ENCODE data around the gene COG5.
"Not testable (repeated sequence)": the region's sequence is repeated elsewhere in the genome, so short reads cannot be mapped to it uniquely, and the experiment has no call there.

The COG5 gene

GRCh38 chr7:107228291-107228690, 335.4 kb downstream of the COG5 start:
- no peak for DNase-seq (ENCODE audit: low spot score)
- no peak for FAIRE-seq

GRCh38 chr7:107224374-107225223, 339.1 kb downstream of the COG5 start:
- FAIRE-seq: no peak
- DNase-seq (ENCODE audit: low spot score): no peak

DNA sequence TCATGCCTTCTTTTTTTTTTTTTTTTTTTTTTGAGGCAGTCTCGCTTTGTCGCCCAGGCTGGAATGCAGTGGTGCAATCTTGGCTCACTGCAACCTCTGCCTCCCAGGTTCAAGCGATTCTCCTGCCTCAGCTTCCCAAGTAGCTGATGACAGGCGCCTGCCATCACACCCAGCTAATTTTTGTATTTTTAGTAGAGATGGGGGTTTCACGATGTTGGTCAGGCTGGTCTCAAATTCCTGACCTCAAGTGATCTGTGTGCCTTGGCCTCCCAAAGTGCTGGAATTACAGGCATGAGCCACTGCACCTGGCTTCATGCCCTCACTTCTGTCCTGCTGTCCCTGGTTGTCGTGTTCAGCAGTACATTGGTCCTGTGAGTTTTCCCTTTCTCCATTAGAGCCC, 342.9 kb downstream of the COG5 start:
- DNase-seq (ENCODE audit: low spot score); FAIRE-seq: not testable (repeated sequence)

GRCh38 chr7:107220356-107220755, 343.4 kb downstream of the COG5 start:
- DNase-seq (ENCODE audit: low spot score) (no peak), FAIRE-seq (no peak)

- no peak for DNase-seq (ENCODE audit: low spot score)
- no peak for FAIRE-seq
Measured at GRCh38 chr7:107219563-107220244, 344.0 kb downstream of the COG5 start.

DNA sequence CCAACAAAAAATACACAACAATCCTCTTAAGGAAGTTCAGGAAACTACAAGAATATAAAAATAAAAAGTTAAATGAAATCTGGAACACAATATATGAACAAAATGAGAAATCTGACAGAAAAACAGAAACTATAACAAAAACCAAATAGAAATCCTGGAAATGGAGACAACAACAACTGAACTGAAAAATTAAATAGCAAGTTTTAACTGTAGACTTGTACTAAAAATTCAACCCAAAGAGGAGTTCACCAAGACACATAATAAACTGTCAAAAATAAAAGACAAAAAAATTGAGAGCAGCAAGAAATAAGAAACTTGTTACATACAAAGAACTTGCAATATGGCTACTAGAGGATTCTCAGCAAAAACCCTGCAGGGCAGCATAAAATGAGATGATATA, 349.8 kb downstream of the COG5 start:
- no peak for FAIRE-seq
- no peak for DNase-seq (ENCODE audit: low spot score)

- FAIRE-seq: no peak
Measured at GRCh38 chr7:107213193-107213788, 350.4 kb downstream of the COG5 start.

DNA sequence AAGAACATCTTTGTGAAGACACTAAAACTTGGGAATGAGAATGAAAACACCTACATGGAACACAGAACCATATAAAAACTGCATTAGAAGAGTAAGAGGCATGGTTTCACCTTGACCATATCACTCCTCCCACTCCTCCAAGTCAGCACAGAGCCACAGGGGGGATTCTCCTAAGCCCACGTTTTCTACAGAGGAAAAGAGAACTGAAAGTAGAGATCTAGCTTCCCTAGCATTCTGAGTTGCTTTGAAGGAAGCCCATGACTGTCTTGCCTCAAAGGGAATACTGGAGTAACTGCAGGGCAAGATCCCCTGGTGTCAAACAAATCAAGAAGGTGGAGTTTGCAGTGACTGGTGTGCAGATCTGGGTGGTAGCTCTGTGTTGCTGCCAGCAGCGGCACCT, 351.0 kb downstream of the COG5 start:
- DNase-seq (ENCODE audit: low spot score) (no peak), FAIRE-seq (no peak)

More at GRCh38 chr7:107213193-107213788, 350.4 kb downstream of the COG5 start:
- DNase-seq (ENCODE audit: low spot score): no peak

- no peak for FAIRE-seq
- DNase-seq (ENCODE audit: low spot score): no peak
Measured at GRCh38 chr7:107210400-107210799, 353.3 kb downstream of the COG5 start.

- DNase-seq (ENCODE audit: low spot score) (no peak), FAIRE-seq (no peak)
Measured at GRCh38 chr7:107209565-107209964, 354.2 kb downstream of the COG5 start.

GRCh38 chr7:107208563-107208962, 355.2 kb downstream of the COG5 start:
- DNase-seq (ENCODE audit: low spot score) (no peak), FAIRE-seq (no peak)

GRCh38 chr7:107208024-107208521, 355.6 kb downstream of the COG5 start:
- FAIRE-seq: no peak

GRCh38 chr7:107207459-107207858, 356.3 kb downstream of the COG5 start:
- DNase-seq (ENCODE audit: low spot score) (no peak), FAIRE-seq (no peak)

More at GRCh38 chr7:107208024-107208521, 355.6 kb downstream of the COG5 start:
- no peak for DNase-seq (ENCODE audit: low spot score)

DNA sequence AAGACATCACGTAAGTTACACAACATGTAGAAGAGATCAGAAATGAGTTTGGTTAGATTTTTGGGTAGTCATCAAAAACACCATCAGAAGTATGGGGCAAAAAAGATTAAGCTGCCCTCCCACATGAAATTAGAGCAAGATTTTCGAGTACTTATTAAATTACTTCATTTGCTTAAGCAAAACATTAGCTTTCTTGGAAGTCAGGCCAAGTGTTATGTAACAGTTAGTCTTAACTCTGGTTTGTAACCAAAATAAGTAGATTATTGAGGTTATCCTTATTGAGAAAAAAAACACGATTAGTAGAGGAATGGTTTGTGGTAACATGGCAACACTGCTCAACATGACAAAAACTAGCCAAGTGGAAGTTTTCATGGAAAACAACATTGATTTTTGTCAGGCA, 357.0 kb downstream of the COG5 start:
- DNase-seq (ENCODE audit: low spot score) (no peak), FAIRE-seq (no peak)

DNA sequence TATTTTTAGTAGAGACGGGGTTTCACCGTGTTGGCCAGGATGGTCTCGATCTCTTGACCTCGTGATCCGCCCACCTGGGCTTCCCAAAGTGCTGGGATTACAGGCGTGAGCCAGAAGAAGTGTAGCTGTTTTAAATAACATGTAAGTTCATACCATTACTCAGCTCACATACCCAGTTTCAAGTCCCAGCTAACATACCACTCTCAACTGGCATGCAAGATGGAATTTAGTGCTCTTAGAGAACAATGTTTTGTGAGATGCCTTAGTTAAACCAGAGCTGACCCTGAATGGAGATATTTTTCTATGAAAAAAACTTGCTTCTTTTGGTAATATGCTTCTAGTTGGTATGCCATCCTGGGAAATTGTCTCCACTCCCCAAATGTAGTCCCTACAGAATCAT, 357.6 kb downstream of the COG5 start:
- no peak for FAIRE-seq

DNA sequence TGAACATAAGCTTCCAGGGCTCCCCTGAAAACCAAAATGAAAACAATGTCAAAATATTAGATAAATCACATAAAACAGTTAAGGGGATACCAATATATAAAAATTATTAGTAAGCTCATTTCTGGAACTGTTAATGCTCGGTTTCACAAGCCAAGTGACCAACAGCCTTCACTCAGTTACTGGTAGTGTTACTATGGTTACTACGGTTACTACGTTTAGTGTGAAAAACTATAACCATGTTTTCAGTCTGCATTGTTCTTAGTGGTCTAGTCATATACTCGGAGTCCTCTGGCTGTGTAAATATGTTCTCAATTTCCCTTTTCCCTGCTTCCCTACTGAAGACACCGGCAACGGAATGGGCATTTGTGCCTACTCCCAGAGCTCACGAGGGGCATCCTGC, 360.1 kb downstream of the COG5 start:
- FAIRE-seq (no peak), DNase-seq (ENCODE audit: low spot score) (no peak)

More for the DNA sequence above, 357.6 kb downstream of the COG5 start:
- no peak for DNase-seq (ENCODE audit: low spot score)

DNA sequence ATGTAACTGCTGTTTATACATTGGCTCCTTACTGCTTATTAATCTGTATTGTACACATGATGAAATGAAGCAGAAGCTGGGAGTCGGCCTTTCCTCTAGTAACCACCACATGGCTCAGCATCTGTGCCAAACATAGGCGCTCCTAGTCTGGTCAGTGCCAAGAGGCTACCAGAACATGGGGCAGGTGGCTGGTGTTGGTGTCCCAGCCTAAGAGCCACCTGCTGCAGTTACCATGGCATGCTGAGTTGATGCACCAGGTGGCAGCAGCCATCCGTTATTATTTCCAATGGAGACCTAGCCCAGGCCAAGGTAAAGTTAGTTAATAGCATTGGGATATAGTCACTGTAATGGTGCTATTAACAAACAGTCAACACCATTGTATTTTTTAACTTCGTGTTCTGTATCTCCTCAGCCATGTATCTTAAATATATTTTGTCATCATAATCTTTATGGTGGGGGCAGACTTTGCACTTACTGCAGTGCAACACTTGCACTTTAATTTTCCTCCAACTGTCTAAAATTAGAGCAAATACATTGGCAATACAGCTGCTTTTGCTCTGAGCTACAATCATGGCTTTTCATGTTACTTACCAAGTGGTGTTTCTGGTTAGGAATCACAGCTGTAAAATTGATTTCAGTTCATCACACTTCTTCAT, 361.8 kb downstream of the COG5 start:
- no peak for FAIRE-seq
- DNase-seq (ENCODE audit: low spot score): peak; percentile 61

DNA sequence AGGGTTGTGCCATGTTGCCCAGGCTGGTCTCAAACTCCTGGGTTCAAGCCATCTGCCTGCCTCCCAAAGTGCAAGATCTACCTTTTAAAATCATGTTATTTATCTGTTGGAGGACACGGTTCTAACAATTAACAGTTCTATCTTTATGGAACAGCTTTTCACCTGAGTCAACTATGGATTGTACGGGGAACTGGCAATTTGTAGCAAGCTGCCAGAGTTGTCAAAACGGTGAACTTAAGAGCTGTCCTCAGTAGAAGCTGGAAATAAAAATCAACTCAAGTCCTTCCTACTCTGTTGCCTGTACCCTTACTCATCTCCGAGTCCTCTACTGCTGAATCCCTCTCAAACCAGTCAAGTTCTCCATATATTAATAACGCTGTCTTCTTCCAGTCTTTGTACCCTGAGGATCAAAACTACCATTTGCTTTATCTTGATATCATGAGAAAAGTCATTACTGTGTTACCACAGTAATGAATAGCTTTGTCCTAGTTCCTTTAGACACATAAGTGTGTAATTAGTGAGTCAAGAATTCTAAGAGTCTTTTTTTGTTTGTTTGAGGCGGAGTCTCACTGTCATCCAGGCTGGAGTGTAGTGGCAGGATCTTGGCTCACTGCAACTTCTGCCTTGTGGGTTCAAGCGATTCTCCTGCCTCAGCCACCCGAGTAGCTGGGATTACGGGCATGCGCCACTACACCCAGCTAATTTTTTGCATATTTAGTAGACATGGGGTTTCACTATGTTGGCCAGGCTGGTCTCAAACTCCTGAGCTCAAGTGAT, 366.7 kb downstream of the COG5 start:
- DNase-seq (ENCODE audit: low spot score) (no peak), FAIRE-seq (no peak)

DNA sequence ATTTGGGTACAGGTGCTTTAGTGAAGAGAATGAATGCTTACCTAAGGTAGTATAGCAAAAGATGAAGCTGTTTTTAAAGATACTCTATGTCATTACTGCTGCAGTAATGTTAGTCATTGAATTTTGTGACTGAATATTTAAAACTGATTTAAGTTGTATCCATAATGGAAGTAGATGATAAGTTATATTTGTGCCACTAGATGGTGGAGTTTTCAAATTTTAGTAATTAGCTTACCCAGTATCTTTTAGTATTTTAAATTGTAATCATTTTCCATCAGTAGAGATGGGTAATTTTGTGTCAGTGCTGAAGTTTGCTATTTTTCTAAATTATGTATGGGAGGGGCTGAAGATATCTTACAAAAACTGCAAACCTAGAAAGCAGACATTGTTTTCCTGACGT, 369.7 kb downstream of the COG5 start:
- FAIRE-seq: no peak
- DNase-seq (ENCODE audit: low spot score): no peak

DNA sequence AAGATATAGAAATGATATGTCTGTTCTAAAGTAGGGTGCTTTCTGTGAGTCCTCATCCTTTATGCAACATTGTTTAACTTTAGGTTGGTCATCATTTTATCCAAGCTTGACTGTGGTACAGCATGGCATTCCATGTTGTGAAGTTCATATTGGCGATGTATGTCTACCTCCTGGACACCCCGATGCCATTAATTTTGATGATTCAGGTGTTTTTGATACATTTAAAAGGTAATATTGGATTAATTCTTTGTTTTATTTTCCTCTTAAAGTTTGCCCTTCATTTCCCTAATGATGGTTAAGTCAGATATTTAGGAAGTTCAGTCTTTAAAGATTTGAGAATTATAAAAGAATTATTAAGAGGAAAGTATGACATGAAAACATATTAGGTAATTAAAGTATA, 373.6 kb downstream of the COG5 start:
- DNase-seq (ENCODE audit: low spot score): no peak
- no peak for FAIRE-seq

DNA sequence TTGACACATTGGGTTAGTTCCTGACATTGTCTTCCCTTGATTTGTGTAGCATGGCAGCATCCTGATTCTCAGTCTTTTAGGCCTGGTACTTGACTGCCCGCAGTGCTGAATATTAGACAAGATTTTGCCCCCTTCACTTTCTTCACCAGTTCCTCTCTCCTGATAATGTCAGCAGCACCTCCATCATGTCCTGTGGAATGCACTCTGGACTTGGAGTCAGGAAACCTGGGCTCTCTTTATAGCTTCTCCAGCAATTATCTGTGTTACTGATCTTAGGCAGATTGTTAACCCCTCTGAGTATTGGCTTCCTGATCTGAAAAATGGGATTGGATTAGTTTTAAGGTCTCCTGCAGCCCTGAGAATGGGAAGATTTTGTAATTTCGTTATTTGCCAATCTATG, 375.9 kb downstream of the COG5 start:
- DNase-seq (ENCODE audit: low spot score) (no peak), FAIRE-seq (no peak)

All from urothelium cell line (cell line).